ENCODE measurements around the gene TNS1.

- no peak for TF ChIP-seq CTCF (IDR thresholded peaks at IDR 0.05)
- TF ChIP-seq EZH2 (IDR thresholded peaks at IDR 0.05; ENCODE audit: borderline replicate concordance, insufficient read depth, low read depth, low read length, poor library complexity, severe bottlenecking), result no peak
Measured at GRCh38 chr2:218030409-218031195, 27.8 kb upstream of the TNS1 start.

Measured in B cell (primary cell).